Measurements from ENCODE around the gene FADD. TPM values are rescaled to one million over a fixed set of nuclear protein-coding genes. Genes with fewer than 3 reads are reported as not detected.

Gene FADD
- 10 to 100 TPM; 37.7 to 38.8 TPM for total RNA-seq

- ChIA-PET POLR2A (interaction anchor here (0.5 to 2.9 kb wide), 6 partner anchors 44 to 1861 kb away, joined by 3 to 16 read pairs (median 6); partner anchors contain the start of gene PPFIA1), CTCF (no interaction called here)
These were observed at the start of gene FADD for GRCh38 chr11:70202920-70203750. Gene FADD, plus strand, starts transcription at chr11:70203296. Its CDS starts 164 bp downstream, at chr11:70203460.

GRCh38 chr11:70155386-70155785 lies 47.7 kb upstream of the FADD start:
- CTCF ChIA-PET, result no interaction called here
- POLR2A ChIA-PET, result no interaction called here

- POLR2A ChIA-PET, result no interaction called here
- CTCF ChIA-PET, result no interaction called here
These were observed 46.6 kb upstream of the FADD start for GRCh38 chr11:70156291-70157037.

- POLR2A ChIA-PET, result no interaction called here
- CTCF ChIA-PET, result no interaction called here
These were observed 44.9 kb upstream of the FADD start for GRCh38 chr11:70158201-70158600.

- CTCF ChIA-PET, result no interaction called here
- POLR2A ChIA-PET, result no interaction called here
These were observed 44.2 kb upstream of the FADD start for GRCh38 chr11:70158757-70159389.

- POLR2A ChIA-PET, result no interaction called here
- CTCF ChIA-PET, result no interaction called here
These were observed 43.2 kb upstream of the FADD start for GRCh38 chr11:70159627-70160570.

- POLR2A ChIA-PET, result no interaction called here
These were observed 42.0 kb upstream of the FADD start for GRCh38 chr11:70161043-70161625.

GRCh38 chr11:70164705-70165104 lies 38.4 kb upstream of the FADD start:
- CTCF ChIA-PET, result no interaction called here
- POLR2A ChIA-PET, result no interaction called here

More at GRCh38 chr11:70161043-70161625, 42.0 kb upstream of the FADD start:
- CTCF ChIA-PET, result no interaction called here

GRCh38 chr11:70167120-70167519 lies 36.0 kb upstream of the FADD start:
- ChIA-PET CTCF (no interaction called here), POLR2A (no interaction called here)

- CTCF ChIA-PET, result no interaction called here
- POLR2A ChIA-PET, result no interaction called here
These were observed 35.2 kb upstream of the FADD start for GRCh38 chr11:70167723-70168404.

GRCh38 chr11:70168405-70168754 lies 34.7 kb upstream of the FADD start:
- ChIA-PET POLR2A (no interaction called here), CTCF (no interaction called here)

GRCh38 chr11:70169127-70169526 lies 34.0 kb upstream of the FADD start:
- CTCF ChIA-PET, result no interaction called here
- POLR2A ChIA-PET, result no interaction called here

GRCh38 chr11:70169632-70170031 lies 33.5 kb upstream of the FADD start:
- CTCF ChIA-PET, result no interaction called here
- POLR2A ChIA-PET, result no interaction called here

GRCh38 chr11:70170596-70171210 lies 32.4 kb upstream of the FADD start:
- CTCF ChIA-PET, result no interaction called here
- POLR2A ChIA-PET, result no interaction called here

GRCh38 chr11:70173018-70173417 lies 30.1 kb upstream of the FADD start:
- ChIA-PET CTCF (no interaction called here), POLR2A (no interaction called here)

- ChIA-PET POLR2A (interaction anchor here (0.7 kb wide), 1 partner anchor 54 kb away, joined by 3 read pairs; no protein-coding TSS in a partner anchor), CTCF (no interaction called here)
These were observed 28.4 kb upstream of the FADD start for GRCh38 chr11:70174547-70175235.

- CTCF ChIA-PET, result interaction anchor here (0.7 kb wide), 1 partner anchor 108 kb away, joined by 3 read pairs; no protein-coding TSS in a partner anchor
- POLR2A ChIA-PET, result no interaction called here
These were observed 27.8 kb upstream of the FADD start for GRCh38 chr11:70175236-70175698.
